GM10266 (cell line): Measurements from ENCODE around the gene SRBD1.

Experiments used
- DNase-seq: peaks from one replicate; pipeline ENCODE4 v3.0.0; 2012; ENCODE audit errors: extremely low spot score
- TF ChIP-seq, protein P1 (sequence below): IDR thresholded peaks from 2 replicates; pipeline ENCODE4 v1.5.1; 2012; ENCODE audit warnings: mild to moderate bottlenecking, low read depth; ENCODE audit not compliant: control insufficient read depth, insufficient read depth; ENCODE audit errors: missing control alignments

Gene SRBD1

DNA sequence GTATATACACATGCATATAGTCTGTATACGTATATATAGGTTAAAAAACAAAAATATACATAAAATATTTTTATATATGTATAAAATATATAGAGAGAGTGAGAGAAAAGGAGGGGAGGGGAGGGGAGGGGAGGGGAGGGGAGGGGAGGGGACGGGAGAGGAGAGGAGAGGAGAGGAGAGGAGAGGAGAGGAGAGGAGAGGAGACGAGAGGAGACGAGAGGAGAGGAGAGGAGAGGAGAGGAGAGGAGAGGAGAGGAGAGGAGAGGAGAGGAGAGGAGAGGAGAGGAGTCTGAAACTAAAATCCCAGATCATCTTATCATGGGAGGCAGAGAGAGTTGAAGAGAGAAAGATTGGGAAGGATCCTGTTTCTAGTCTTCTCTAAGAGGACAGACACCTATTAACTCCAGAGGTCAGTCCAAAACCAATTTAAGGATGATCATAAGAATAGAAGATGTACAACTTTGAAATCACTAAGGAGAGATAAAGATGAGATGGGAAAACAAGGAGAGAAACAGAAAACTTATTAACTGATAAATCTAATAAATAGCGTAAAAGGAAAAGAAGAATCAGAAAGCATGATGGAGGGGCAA is 195.4 kb downstream of the SRBD1 start:
- no peak for DNase-seq
- TF ChIP-seq, protein P1, sequence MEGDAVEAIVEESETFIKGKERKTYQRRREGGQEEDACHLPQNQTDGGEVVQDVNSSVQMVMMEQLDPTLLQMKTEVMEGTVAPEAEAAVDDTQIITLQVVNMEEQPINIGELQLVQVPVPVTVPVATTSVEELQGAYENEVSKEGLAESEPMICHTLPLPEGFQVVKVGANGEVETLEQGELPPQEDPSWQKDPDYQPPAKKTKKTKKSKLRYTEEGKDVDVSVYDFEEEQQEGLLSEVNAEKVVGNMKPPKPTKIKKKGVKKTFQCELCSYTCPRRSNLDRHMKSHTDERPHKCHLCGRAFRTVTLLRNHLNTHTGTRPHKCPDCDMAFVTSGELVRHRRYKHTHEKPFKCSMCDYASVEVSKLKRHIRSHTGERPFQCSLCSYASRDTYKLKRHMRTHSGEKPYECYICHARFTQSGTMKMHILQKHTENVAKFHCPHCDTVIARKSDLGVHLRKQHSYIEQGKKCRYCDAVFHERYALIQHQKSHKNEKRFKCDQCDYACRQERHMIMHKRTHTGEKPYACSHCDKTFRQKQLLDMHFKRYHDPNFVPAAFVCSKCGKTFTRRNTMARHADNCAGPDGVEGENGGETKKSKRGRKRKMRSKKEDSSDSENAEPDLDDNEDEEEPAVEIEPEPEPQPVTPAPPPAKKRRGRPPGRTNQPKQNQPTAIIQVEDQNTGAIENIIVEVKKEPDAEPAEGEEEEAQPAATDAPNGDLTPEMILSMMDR: no peak

DNA sequence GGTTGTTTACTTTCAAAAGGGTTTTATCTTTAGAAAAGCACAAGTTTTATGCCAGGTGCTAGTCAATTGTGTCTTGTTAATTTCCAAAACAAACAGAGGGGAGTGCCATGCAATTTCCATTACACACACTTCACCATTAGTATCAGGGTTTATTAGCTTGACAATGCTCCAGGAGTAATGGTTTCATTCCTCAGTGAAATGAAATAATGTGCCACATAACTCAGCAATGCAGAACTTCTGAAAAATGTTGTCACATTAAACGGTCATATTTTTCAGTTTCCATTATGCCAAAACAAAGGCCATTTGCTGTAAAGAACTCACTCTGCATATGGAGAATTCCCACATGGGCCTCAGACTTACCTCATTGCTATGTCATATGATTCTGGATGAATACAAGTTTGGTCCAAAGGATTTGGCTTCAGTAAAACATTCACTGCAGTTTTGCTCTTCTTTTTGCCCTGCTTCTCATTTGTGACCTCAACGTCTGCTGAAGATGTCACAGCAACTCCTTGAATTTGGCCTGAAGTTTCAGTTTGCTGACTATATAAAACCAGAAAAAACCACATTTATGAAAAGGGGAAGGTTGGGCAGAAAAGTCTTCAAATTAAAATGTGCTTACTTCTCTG is 198.2 kb downstream of the SRBD1 start:
- DNase-seq: no peak
- TF ChIP-seq, protein P1: no peak

DNA sequence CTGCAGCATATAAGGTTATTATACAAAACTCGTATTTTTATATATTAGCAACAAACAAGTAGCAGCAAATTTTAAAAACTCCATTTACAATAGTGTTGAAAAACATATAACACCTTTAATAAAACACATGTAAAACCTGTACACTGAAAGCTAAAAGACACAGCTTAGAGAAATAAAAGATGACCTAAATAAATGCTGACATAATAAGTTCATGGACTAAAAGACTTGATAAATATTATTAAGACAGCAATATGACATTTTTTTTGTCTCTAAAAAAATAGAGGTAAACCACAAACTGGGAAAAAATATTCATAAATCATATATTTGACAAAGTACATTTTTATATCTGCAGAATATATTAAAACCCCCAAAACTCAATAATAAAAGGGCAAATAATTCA is 201.4 kb downstream of the SRBD1 start:
- TF ChIP-seq, protein P1: no peak

GRCh38 chr2:45406621-45407020 is 204.4 kb downstream of the SRBD1 start:
- DNase-seq: no peak
- TF ChIP-seq, protein P1: no peak

More for the DNA sequence above, 201.4 kb downstream of the SRBD1 start:
- no peak for DNase-seq

GRCh38 chr2:45404807-45405297 is 206.2 kb downstream of the SRBD1 start:
- no peak for DNase-seq
- TF ChIP-seq, protein P1: no peak

DNA sequence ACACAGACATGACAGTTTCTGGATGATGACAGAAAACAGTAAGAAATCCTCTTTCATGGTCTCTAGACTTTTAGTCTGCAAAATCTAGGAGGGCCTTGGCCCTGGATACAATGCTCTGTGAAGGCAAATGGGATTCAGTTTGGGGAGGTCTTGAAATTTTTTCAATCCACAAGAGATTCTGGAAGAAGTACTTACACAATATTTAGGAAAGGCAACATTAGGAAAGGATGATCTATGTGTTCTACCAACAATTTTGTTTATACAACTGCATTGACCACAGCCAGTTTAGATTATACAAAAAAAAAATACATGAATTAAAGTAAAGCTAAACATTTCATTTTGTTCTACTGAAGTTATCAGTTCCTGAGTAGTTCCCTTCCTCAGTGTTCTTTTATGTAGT is 208.0 kb downstream of the SRBD1 start:
- TF ChIP-seq, protein P1: no peak
- DNase-seq: no peak

- TF ChIP-seq, protein P1: no peak
- no peak for DNase-seq
Measured at GRCh38 chr2:45401431-45401922, 209.6 kb downstream of the SRBD1 start.
